ENCODE data around the gene ELP1. TPM values are rescaled to one million over a fixed set of nuclear protein-coding genes. Genes with fewer than 3 reads are reported as not detected.

The ELP1 gene
- total RNA-seq, 1 donor from 2014 or later = 8.8 TPM

DNA sequence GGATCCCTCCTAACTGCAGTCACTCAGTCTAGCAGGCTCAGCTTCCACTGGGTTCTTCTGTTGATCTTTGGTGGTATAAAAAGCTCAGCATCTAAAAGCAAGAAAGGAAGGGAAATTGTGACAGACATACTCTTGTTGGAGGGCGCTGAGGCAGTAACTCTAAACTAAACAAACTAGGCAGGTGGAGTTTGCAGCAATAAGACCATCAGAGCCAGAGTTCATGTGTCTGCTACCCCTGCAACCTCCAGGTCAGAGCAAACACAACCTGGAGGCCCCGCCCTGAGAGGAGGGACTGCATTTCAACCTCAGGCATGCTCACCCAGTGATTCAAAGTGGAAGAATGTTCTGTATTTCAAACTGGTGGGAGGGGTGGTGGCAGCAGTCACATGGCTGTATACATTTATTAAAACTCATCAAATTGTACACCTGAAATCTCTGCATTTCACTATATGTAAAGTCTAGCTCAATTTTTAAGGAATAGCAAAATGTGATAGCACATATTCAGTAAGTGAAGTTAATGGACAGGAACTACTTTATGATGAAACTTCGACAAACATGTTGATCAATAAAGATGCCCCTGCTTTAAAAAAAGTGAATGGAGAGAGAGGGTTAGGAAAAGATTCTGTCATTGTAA lies 64.7 kb downstream of the ELP1 start:
- TF ChIP-seq, protein P1, sequence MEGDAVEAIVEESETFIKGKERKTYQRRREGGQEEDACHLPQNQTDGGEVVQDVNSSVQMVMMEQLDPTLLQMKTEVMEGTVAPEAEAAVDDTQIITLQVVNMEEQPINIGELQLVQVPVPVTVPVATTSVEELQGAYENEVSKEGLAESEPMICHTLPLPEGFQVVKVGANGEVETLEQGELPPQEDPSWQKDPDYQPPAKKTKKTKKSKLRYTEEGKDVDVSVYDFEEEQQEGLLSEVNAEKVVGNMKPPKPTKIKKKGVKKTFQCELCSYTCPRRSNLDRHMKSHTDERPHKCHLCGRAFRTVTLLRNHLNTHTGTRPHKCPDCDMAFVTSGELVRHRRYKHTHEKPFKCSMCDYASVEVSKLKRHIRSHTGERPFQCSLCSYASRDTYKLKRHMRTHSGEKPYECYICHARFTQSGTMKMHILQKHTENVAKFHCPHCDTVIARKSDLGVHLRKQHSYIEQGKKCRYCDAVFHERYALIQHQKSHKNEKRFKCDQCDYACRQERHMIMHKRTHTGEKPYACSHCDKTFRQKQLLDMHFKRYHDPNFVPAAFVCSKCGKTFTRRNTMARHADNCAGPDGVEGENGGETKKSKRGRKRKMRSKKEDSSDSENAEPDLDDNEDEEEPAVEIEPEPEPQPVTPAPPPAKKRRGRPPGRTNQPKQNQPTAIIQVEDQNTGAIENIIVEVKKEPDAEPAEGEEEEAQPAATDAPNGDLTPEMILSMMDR (IDR thresholded peaks at IDR 0.05) = no peak
- DNase-seq (ENCODE audit: low spot score in 2 of 2) = no peak
- no peaks in the 10 kb centered on the region for H3K27me3 ChIP-seq
- H3K36me3 ChIP-seq = peaks cover 36 to 59% of the 10 kb centered on the region in 2 donors
- H3K9me3 ChIP-seq = no peaks in the 10 kb centered on the region
- no peak overlapping the region for H3K4me3 ChIP-seq
- no peaks in the 10 kb centered on the region for H3K4me1 ChIP-seq
- intact Hi-C loops (cut with DNase I) = no loop called here
- no peak overlapping the region for H3K27ac ChIP-seq

DNA sequence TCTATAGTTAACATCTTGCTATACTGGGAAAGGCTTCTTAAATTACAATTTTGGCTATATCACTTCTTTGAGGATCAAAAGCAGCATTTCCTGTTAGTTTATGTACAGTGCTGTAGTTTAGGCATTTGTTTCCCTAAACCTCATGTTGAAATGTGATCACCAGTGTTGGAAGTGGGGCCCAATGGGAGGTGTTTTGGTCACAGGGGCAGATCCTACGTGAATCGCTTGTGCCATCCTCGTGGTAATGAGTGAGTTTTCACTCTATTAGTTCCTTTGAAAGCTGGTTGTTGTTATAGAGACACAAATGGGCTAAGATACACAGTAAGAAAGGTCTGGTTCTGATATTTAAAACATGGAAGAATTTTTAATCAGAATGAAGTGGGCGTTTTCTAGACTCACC lies 66.1 kb downstream of the ELP1 start:
- H3K36me3 ChIP-seq = peaks cover 24 to 45% of the 10 kb centered on the region in 2 donors
- no peaks in the 10 kb centered on the region for H3K4me1 ChIP-seq
- no peaks in the 10 kb centered on the region for H3K9me3 ChIP-seq
- H3K27ac ChIP-seq = no peak overlapping the region
- TF ChIP-seq, protein P1 (IDR thresholded peaks at IDR 0.05) = no peak
- intact Hi-C loops (cut with DNase I) = no loop called here
- H3K4me3 ChIP-seq = no peak overlapping the region
- DNase-seq (ENCODE audit: low spot score in 2 of 2) = no peak
- no peaks in the 10 kb centered on the region for H3K27me3 ChIP-seq

DNA sequence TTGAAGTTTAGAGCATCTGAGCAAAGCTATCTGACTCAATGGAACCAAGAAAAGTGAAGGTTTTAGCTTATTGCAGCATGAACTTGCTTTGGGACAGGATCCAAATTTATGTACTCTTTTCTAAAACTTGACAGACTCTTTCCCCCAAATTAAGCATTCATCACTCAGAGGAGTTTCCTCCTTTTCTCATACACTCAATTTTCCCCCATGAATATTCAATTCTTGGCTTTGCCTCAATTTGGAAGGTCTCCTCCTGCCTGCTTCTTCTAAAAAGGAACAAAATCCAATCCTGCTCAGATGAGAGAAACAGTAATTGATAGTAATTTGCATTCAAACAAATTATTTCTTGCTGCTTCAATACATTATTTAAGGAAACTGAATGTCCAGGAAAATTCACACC lies 66.8 kb downstream of the ELP1 start:
- intact Hi-C loops (cut with DNase I) = no loop called here
- peaks cover 24 to 40% of the 10 kb centered on the region in 2 donors for H3K36me3 ChIP-seq
- no peaks in the 10 kb centered on the region for H3K27me3 ChIP-seq
- no peak overlapping the region for H3K27ac ChIP-seq
- no peak for DNase-seq (ENCODE audit: low spot score in 2 of 2)
- TF ChIP-seq, protein P1 (IDR thresholded peaks at IDR 0.05) = no peak
- no peaks in the 10 kb centered on the region for H3K4me1 ChIP-seq
- no peak overlapping the region for H3K4me3 ChIP-seq
- no peaks in the 10 kb centered on the region for H3K9me3 ChIP-seq

DNA sequence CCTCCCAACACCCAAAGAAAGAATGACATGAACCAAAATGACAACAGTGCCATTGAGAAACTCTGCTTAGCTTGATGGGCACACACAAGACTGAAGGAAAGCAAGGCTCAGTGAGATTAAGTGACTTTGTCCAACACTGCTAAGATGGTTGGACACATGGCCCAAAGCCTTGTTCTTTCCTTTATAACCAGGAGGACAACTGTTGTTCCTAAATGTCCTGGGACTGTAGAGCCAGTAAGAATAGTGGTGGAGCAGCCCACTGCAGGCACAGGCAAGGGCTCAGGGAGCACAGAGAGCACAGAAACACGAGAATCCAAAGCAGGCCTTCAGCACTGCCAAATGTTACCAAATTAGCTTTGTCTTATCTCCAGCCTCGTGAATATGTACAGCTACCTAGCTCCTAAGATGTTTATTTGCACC lies 67.9 kb downstream of the ELP1 start:
- Histone ChIP-seq H3K4me3 (no peak overlapping the region), H3K9me3 (no peaks in the 10 kb centered on the region), H3K27me3 (no peaks in the 10 kb centered on the region), H3K27ac (no peak overlapping the region), H3K36me3 (peaks cover 15 to 29% of the 10 kb centered on the region in 2 donors), H3K4me1 (no peaks in the 10 kb centered on the region)
- TF ChIP-seq, protein P1 (IDR thresholded peaks at IDR 0.05) = no peak
- DNase-seq (ENCODE audit: low spot score in 2 of 2) = no peak
- intact Hi-C loops (cut with DNase I) = no loop called here

DNA sequence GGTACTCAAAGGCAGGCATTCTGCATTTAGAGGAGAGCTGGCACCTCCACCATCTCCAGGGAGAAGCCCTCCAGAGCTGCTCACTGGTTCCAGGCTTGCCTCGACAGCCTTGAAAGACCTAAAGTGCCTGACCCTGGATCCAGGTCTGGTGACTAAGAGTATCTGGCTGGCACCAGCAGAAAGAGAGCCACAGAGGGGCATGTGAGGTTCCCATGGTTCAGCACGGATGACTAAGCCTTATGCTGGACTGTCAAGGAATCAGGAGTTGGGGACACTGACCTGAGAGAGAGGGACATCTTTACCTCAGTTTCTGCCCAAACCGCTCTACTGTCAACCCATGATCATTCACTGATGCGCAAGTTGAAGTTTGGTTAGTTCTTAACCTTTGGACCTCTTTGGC lies 68.9 kb downstream of the ELP1 start:
- Histone ChIP-seq H3K36me3 (peaks cover 11 to 21% of the 10 kb centered on the region in 2 donors), H3K9me3 (no peaks in the 10 kb centered on the region), H3K27ac (no peak overlapping the region), H3K4me1 (no peaks in the 10 kb centered on the region), H3K27me3 (no peaks in the 10 kb centered on the region), H3K4me3 (no peak overlapping the region)
- intact Hi-C loops (cut with DNase I) = no loop called here
- no peak for DNase-seq (ENCODE audit: low spot score in 2 of 2)
- TF ChIP-seq, protein P1 (IDR thresholded peaks at IDR 0.05) = no peak

DNA sequence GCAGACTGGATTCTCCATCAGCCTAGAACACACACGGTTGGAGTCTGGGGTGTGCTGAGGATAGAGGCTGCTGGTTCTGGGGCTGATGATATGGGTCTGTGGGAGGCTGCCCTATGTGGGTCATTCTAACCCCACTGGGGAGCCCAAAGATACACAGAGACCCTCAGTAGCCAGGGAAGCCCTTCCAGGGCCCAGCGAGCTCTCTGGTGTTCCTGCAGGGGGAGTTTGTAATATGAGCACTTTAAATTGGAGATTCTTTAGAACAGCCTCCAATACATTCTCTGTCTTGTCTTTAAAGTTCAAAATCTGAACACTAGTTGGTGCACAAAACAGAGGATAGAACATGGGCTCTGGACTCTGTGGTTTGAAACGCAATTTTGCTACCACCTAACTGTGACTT lies 69.5 kb downstream of the ELP1 start:
- TF ChIP-seq, protein P1 (IDR thresholded peaks at IDR 0.05) = no peak
- intact Hi-C loops (cut with DNase I) = no loop called here
- Histone ChIP-seq H3K36me3 (peaks cover 8 to 21% of the 10 kb centered on the region in 2 donors), H3K9me3 (no peaks in the 10 kb centered on the region), H3K27me3 (no peaks in the 10 kb centered on the region), H3K4me3 (no peak overlapping the region), H3K4me1 (no peaks in the 10 kb centered on the region), H3K27ac (no peak overlapping the region)
- DNase-seq (ENCODE audit: low spot score in 2 of 2) = no peak

All from ascending aorta (tissue), 2 donors.